Measurements from ENCODE around the gene BTBD9. TPM values are rescaled to one million over a fixed set of nuclear protein-coding genes. Genes with fewer than 3 reads are reported as not detected.

The BTBD9 gene
- total RNA-seq, 1 experiment from 2014 or later: 8.9 TPM

GRCh38 chr6:38168126-38168525, 471.6 kb downstream of the BTBD9 start:
- Histone ChIP-seq H3K9ac (ENCODE audit: extremely low read depth, insufficient read length, low read length) (no peak overlapping the region), H3K23me2 (ENCODE audit: insufficient read length, low read depth, low read length, poor library complexity, severe bottlenecking) (no peaks in the 10 kb centered on the region), H3K4me2 (ENCODE audit: insufficient read depth, insufficient read length, low read length) (no peak overlapping the region), H4K8ac (replicated peaks; ENCODE audit: insufficient read length, low read depth, low read length) (no peak overlapping the region), H3K4me1 (ENCODE audit: insufficient read depth, low read length) (no peaks in the 10 kb centered on the region; the same call in 1 of the 2 replicates), H2AFZ (ENCODE audit: low read length) (no peak overlapping the region), H3K4ac (ENCODE audit: low read depth, low read length) (no peak overlapping the region), H3K56ac (ENCODE audit: insufficient read length, low read depth, low read length) (no peak overlapping the region), H4K20me1 (ENCODE audit: control insufficient read depth, insufficient read depth, insufficient read length) (no peaks in the 10 kb centered on the region), H3K14ac (ENCODE audit: insufficient read depth, low read length) (no peak overlapping the region), H2BK120ac (ENCODE audit: low read depth, low read length, poor library complexity, severe bottlenecking) (no peak overlapping the region), H4K91ac (ENCODE audit: insufficient read length, low read depth, low read length) (no peak overlapping the region), H3K27ac (ENCODE audit: insufficient read length, low read depth, low read length) (no peak overlapping the region), H3K79me2 (ENCODE audit: insufficient read depth, low read length) (no peaks in the 10 kb centered on the region), H3K18ac (ENCODE audit: insufficient read length, low read depth, low read length) (no peak overlapping the region), H3K79me1 (ENCODE audit: insufficient read depth, low read depth, low read length, poor library complexity, severe bottlenecking) (no peaks in the 10 kb centered on the region), H4K5ac (ENCODE audit: insufficient read length, low read depth, low read length) (no peak overlapping the region), H3K27me3 (ENCODE audit: insufficient read depth, low read length) (no peaks in the 10 kb centered on the region), H2AK5ac (ENCODE audit: insufficient read length, low read length) (no peak overlapping the region), H2BK5ac (ENCODE audit: insufficient read length, low read length) (no peak overlapping the region), H3T11ph (ENCODE audit: low read length) (no peak overlapping the region), H2BK15ac (ENCODE audit: low read depth, low read length) (no peak overlapping the region), H2BK20ac (ENCODE audit: low read depth, low read length, poor library complexity, severe bottlenecking) (no peak overlapping the region), H2BK12ac (ENCODE audit: insufficient read length, low read depth, low read length) (no peak overlapping the region), H3K23ac (ENCODE audit: insufficient read length, low read depth, low read length) (no peak overlapping the region), H3K9me3 (ENCODE audit: control insufficient read depth, low read depth, low read length) (no peaks in the 10 kb centered on the region)
- H3K9me3 Mint-ChIP-seq: no peaks in the 10 kb centered on the region
- no peaks in the 10 kb centered on the region; the same call in 1 of the 2 replicates for H3K27me3 Mint-ChIP-seq (ENCODE audit: low read depth)
- peaks cover 28 to 58% of the 10 kb centered on the region in 2 experiments for H3K4me1 Mint-ChIP-seq
- H3K27ac Mint-ChIP-seq: 0 out of 7 replicates have a peak overlapping the region, but pooled peaks of 1 of the 3 experiments have one; percentile 44
- no CpG with 5 or more reads among the region's 13 CpGs for WGBS (ENCODE audit: extremely low coverage, insufficient read length, low lambda C conversion rate)
- peaks cover 0 to 2% (median 0%) of the 10 kb centered on the region in 3 experiments; a peak in 2 of 7 replicates for H3K36me3 Mint-ChIP-seq (ENCODE audit: insufficient read depth in 1 of 3, low read depth in 3 of 3)
- DNase-seq: no peak
- TF ChIP-seq, protein P1, sequence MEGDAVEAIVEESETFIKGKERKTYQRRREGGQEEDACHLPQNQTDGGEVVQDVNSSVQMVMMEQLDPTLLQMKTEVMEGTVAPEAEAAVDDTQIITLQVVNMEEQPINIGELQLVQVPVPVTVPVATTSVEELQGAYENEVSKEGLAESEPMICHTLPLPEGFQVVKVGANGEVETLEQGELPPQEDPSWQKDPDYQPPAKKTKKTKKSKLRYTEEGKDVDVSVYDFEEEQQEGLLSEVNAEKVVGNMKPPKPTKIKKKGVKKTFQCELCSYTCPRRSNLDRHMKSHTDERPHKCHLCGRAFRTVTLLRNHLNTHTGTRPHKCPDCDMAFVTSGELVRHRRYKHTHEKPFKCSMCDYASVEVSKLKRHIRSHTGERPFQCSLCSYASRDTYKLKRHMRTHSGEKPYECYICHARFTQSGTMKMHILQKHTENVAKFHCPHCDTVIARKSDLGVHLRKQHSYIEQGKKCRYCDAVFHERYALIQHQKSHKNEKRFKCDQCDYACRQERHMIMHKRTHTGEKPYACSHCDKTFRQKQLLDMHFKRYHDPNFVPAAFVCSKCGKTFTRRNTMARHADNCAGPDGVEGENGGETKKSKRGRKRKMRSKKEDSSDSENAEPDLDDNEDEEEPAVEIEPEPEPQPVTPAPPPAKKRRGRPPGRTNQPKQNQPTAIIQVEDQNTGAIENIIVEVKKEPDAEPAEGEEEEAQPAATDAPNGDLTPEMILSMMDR (conservative IDR thresholded peaks at IDR 0.05): no peak
- H3K4me3 Mint-ChIP-seq: no peak overlapping the region

Measured in H9 (cell line).